Panc1 (cell line): ENCODE measurements around the gene ZBTB48.

Source experiments
- POLR2AphosphoS5 ChIP-seq: IDR thresholded peaks from 2 replicates; pipeline ENCODE4 v1.6.1; 2012; ENCODE audit warnings: mild to moderate bottlenecking, low read depth, low read length, moderate library complexity
- TF ChIP-seq, protein P1 (sequence below): fragments of 450-650 bp; IDR thresholded peaks from 2 replicates; pipeline ENCODE4 v1.5.1; 2017; ENCODE audit warnings: mild to moderate bottlenecking

DNA sequence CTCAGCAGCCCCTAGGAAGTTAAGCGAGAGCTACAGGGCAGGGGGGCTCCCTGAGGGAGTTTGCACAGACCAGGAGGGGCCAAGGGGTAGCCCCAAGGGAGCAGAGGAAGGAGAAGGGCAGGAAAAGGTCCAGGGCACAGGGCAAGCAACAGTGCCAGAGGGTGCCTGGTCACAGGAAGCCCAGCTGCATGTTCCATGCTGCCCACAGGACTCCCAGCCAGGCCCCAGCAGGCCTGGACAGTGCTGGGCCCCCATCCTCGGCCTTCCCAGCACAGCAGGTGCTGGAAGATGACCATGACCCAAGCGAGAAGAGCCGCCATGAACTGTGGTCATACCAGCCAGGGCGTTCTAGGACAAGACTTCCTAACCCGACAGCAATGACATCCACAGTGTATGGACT lies 11.8 kb downstream of the ZBTB48 start:
- TF ChIP-seq, protein P1, sequence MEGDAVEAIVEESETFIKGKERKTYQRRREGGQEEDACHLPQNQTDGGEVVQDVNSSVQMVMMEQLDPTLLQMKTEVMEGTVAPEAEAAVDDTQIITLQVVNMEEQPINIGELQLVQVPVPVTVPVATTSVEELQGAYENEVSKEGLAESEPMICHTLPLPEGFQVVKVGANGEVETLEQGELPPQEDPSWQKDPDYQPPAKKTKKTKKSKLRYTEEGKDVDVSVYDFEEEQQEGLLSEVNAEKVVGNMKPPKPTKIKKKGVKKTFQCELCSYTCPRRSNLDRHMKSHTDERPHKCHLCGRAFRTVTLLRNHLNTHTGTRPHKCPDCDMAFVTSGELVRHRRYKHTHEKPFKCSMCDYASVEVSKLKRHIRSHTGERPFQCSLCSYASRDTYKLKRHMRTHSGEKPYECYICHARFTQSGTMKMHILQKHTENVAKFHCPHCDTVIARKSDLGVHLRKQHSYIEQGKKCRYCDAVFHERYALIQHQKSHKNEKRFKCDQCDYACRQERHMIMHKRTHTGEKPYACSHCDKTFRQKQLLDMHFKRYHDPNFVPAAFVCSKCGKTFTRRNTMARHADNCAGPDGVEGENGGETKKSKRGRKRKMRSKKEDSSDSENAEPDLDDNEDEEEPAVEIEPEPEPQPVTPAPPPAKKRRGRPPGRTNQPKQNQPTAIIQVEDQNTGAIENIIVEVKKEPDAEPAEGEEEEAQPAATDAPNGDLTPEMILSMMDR, result no peak
- TF ChIP-seq POLR2AphosphoS5, result no peak
